ENCODE data around the gene NLN.
"Not testable (repeated sequence)": the region's sequence is repeated elsewhere in the genome, so short reads cannot be mapped to it uniquely, and the experiment has no call there.

NLN gene

DNA sequence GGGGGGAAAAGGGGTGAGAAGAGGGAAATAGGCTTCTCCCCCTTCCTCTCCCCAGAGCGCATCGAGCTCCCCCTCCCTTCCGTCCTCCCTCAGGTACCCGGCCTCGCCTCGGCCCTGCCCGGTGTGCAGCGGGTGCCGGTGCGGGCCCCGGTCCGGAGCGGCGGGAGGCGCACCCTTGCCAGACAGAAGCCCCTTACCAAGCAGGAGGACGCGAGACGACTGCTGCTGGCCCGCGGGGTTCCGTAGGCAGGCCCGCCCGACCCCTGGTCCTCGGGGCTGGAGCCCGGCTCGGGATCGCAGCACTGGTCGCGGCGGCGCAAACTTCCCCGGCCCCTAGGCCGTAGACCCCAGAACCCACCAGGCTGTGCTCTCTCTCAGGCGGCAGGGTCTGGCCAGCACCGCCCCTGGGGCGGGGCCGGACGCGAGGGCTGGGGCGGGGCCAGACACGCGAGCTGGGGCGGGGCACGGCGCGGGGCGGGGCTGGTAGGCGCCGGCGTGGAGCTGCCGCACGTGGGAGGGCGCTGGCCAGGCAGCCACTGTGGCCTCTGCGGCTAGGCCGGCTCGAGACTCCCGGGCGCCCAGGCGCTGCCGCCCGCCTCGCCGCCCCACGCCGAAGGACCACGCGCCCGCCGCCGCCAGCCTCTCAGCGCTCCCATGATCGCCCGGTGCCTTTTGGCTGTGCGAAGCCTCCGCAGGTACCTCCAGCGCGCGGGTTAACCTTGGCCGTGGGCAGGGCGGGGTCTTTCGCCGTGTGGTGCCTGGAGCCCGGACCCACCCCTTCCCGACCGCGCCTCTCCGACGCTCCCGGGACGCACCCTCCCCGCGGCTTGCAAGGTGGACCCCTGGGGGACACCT lies at the start of gene NLN, which contains the start of gene SGTB:
NLN (plus strand) TSS at position 486 of the 855 bp plus-strand sequence; CDS start at position 655, 169 bp downstream.
SGTB (minus strand) TSS at position 390 of the 855 bp plus-strand sequence. CDS start 1,302 bp downstream, outside the sequence.
- DNase-seq (ENCODE audit: low read depth in 2 of 2) = peak; percentile 76 to 78

DNA sequence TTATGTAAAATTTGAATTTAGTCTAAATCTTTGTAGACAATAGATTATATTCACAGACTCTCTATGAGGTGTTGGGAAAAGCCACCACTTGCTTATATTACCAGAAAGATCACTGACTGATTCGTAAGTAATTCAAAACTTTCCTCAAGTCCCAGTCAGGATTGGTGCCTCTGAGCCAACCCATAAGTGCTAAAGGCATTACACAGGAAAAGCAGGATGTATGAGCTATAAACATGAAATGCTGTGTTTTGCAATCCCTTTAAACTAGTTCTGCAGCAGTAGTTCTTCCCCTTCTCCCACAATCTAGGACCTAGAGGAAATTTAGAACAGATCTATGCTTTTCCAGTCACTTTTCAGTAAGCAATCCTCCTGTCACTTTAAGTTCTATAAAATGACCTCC lies 49.2 kb upstream of the NLN start:
- DNase-seq (ENCODE audit: low read depth in 2 of 2) = no peak

DNA sequence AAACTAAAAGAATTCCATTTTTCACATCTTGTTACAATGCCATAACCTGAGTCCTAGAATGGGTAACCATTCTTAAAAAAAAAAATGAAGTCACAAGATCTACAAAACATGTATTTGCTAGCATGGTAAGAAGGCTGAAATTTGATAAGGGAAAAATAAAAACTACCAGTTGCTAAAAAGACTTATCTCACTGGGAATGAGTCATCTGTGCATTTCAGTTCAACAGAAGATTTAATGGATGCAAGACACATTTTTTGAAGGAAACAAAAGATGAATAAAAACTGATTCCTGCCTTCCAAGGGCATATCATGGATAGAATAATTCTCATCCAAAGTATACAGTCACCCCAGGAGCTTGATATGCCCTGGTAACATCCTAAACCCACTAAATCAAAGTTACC lies 47.3 kb upstream of the NLN start:
- no peak for DNase-seq (ENCODE audit: low read depth in 2 of 2)

DNA sequence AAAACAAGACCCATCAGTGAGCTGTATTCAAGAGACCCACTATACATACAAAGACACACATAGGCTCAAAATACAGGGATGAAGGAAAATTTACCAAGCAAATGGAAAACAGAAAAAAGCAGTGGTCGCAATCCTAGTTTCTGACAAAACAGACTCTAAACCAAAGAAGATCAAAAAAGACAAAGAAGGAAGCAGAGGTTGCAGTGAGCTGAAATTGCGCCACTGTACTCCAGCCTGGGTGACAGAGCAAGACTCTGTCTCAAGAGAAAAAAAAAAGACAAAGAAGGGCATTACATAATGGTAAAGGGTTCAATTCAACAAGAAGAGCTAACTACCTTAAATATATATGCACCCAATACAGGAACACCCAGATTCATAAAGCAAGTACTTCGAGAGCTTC lies 45.9 kb upstream of the NLN start:
- DNase-seq (ENCODE audit: low read depth in 2 of 2) = not testable (repeated sequence)

DNA sequence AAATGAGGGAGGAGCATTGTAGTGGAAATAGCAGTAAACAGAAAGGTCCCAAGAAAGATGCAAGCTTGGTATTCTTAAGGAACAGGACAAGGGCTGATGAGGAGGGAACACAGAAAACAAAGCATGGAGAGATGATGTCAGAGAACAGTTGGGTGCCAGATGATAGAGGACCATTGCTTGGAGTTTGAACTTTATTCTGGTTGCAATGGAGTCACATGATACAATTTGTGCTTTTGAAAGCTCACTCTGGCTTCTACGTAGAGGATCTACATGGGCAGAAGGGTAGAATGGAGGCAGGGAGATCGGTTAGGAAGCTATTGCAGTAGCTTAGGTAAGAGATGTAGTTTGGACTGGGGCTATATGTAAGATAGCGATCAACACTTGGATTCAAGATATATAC lies 39.9 kb upstream of the NLN start:
- DNase-seq (ENCODE audit: low read depth in 2 of 2) = no peak

DNA sequence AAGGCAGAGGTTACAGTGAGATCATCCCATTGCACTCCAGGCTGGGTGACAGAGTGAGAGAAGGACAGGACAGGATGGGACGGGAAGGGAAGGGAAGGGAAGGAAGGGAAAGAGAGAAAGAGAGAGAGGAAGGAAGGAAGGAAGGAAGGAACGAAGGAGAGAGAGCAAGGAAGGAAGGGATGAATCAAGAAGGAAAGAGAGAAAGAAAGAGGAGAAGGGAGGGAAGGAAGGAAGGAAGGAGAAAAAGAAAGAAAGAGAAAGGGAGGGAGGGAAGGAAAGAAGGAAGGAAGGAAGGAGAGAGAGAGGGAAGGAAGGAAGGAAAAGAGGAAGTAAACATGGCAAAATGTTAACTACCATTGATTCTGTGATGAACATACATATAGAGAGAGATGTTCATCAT lies 28.9 kb upstream of the NLN start:
- DNase-seq (ENCODE audit: low read depth in 2 of 2) = no peak

DNA sequence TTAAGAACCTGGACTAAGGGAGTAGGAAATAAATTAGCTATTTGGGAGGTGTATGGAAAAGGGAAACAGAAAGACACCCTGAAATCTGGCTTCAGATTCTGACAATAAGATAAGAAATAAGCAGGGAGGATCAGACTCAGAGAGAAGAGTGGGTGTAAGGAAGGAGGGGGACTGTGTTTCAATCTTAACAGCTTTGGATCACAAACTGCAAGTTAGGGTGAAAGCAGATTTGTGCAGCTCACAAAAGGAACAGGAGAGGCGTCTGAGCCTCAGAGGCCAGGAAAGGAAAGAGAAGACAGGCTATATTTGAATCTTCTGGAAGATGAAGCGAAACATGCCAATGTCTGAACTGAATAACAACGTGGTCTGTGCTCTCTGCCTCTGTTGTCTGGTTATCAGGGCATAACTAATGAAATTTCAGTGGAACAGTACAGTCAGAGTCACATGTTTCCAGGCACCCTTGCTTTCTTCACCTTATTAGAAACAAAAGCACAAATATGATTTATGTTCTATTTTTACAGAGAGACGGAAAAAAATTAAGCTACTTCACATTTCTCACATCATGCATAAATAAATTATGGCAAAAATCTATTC lies 26.7 kb upstream of the NLN start:
- no peak for DNase-seq (ENCODE audit: low read depth in 2 of 2)

DNA sequence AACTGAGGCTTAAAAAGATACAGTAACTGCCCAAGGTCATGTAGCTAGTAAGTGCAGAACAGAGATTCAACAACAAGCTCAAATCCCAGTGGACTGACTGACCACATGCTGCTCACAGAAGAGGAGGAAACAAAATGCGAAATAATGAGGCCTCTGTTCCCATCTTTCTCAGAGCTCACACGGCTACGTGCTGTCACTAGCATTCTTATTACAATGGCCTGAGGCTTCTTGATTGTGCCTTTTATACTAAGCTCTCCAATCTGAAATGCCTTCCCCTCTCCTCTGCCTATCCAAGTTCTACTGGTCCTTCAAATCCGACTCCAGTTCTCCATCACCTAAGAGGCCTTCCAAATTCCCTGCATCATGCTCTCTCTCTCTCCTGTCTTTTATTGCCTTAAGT lies 26.1 kb upstream of the NLN start:
- no peak for DNase-seq (ENCODE audit: low read depth in 2 of 2)

DNA sequence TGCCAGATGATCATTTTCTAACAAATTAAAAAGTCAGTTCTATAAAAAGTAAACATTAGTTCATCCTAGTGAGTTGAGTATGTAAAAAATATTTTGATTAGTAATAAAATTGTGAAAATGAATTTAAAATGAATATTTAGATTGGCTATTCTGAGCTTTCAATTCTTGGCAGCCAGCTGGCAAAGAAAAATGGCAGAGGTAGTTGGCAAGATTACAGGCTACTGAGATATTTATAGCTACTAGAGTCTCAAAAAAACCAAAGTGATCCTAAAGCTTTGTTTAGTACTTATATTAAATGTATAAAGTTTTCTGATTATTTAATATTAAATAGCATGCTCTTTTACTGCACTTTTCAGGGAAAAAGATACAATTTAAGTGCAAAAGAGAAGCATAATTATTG lies 25.1 kb upstream of the NLN start:
- DNase-seq (ENCODE audit: low read depth in 2 of 2) = no peak

DNA sequence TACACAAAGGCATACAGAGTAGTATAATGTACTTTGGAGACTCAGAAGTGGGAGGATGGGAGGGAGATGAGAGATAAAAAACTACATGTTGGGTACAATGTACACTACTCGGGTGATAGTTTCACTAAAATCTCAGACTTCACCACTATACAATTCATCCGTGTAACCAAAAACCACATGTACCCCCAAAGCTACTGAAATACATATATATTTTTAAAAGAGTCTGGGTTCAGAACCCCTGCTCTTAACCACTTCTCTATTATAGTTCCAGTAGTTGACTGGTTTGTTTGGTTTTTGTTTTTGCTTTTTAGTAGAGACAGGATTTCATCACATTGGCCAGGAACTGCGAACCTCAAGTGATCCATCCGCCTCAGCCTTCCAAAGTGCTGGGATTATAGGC lies 22.7 kb upstream of the NLN start:
- no peak for DNase-seq (ENCODE audit: low read depth in 2 of 2)

DNA sequence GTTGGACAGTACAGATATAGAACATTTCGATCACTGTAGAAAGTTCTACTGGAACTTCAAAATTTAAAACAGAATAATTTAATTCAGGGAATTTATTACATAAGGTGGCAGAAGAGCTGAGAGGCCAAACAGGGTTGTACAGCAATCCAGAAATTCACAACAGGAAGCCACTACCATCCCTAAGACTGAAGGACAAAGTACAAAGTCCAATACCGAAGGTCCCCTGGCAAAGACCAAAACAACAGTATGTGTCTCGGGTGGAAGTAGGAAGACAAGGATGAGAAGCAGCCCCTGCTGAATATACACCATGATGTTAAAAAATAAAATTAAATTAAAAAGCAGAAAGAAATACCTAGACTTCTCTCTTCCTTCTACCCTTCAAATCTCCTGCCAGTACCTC lies 20.0 kb upstream of the NLN start:
- no peak for DNase-seq (ENCODE audit: low read depth in 2 of 2)

DNA sequence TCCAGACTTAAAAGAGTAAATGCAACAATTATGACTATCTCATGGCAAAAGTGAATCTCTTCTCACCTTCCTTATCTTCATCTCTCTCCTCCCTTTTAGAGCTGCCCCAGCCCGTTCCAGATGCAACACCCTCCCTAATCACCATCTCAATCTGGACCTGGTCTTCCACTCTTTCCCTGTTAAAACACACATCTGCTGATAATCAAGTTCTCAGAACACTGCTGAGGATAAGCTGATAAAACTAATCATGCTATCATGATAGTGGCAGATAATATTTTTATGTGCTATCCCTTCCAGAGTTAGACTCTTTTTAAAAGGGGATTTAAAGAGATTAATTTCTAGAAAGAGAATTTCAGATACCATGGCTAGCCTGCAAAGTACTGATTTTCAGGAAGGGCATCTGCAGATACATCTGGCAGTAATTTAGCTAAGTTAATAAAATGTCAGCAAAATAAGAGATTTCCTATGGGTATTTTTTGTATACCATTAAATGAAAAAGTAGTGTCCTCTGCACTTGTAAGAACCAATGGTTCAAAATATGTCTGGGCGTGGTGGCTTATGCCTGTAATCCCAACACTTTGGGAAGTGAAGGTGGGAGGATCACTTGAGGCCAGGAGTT lies 17.3 kb upstream of the NLN start:
- no peak for DNase-seq (ENCODE audit: low read depth in 2 of 2)

DNA sequence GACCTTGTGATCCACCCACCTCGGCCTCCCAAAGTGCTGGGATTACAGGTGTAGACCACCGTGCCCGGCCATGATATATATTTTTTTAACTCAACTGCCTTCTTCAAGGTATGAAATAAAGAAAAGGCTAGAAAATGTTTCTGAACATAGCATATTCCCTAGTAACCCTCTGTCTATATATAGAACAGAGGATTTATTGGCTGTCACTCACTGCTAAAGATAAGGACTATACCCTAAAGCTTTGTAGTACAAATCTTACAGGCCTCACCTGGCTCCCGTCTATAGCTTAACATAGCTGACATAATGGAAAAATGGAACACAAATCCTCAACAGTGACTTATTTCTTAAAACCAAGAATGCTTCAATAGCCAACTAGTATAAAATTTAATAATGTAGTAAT lies 14.3 kb upstream of the NLN start:
- no peak for DNase-seq (ENCODE audit: low read depth in 2 of 2)

DNA sequence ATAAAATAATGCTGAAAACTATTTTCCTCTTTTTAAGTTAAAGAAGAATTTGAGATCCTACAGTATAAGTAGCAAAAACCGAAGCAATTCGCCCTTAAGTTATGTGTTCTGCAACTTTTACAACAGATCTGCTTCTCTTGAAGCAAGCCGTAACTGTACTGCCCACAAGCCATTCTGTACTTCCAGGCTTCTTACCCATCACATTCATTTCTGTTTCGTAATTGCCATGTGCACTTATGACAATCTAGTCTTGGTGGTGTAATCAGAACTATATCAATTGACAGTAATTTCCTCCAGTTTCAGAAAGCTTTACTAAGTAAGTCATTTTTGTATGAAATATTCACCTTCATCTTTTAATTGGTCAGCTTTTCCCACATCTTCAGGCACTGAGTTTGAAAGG lies 13.9 kb upstream of the NLN start:
- DNase-seq (ENCODE audit: low read depth in 2 of 2) = no peak

DNA sequence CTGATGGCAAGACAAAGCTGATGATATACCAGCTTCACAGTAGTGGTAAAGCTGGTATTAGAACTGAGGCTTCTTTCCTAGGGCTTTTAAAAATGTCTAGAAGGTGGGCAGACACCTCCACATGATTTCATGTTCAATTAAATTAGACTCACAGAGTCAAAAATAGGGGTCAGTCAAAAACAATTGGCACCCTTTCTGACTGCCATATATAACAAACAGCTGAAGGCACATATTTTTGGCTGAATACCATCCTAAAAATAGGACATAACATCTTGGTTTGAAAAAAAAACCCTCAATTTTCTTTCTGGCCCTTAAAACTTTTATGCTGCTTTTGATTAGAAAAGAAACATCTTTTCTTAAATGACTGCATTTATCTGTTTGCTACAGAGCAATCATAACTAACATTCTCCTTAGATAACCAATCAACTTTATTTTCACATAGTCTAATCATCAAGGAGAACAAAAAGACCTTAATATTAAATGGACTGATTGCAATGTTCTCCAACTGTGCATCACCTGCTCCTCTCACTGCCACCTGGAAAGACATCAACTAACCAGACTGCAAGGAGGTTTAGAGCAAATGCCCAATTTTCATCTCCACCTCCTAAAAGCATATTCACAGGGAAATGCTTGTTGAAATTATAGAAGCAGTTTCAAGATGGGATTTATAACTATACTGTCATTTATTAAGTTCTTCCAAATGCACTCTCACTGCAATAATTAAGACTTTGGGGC lies 3.3 kb upstream of the NLN start:
- DNase-seq (ENCODE audit: low read depth in 2 of 2) = no peak

DNA sequence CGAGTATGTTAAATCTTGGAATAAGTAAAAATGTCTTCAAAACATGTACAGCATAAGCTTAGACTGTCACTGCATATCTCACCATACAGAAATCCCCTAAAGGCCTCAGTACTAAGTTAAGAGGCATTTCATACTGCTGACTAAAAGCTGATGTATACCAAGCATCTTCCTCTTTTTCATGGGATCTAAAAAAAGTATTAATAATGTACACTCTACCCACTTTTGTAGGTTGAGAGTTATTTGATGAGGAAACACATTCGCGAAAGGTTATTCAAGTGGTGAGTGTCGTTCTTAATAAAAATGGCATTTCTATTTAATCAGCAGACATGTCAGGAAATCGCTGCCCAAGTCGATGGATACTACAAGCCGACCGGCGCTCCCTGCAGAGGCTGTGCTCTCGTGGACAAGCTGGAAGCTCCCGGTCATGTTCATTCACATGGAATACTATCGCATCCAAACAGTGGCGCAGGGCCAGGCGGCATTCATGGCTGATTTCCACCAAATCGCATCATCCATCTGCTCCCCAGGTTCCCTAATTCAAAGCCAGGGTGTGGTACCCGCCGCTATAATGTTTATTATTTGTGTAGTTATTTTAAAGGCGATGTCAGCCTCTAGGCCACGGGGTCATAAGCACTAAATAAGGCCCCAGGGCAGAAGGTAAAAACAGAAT lies 820 bp upstream of the NLN start:
- no peak for DNase-seq (ENCODE audit: low read depth in 2 of 2)

DNA sequence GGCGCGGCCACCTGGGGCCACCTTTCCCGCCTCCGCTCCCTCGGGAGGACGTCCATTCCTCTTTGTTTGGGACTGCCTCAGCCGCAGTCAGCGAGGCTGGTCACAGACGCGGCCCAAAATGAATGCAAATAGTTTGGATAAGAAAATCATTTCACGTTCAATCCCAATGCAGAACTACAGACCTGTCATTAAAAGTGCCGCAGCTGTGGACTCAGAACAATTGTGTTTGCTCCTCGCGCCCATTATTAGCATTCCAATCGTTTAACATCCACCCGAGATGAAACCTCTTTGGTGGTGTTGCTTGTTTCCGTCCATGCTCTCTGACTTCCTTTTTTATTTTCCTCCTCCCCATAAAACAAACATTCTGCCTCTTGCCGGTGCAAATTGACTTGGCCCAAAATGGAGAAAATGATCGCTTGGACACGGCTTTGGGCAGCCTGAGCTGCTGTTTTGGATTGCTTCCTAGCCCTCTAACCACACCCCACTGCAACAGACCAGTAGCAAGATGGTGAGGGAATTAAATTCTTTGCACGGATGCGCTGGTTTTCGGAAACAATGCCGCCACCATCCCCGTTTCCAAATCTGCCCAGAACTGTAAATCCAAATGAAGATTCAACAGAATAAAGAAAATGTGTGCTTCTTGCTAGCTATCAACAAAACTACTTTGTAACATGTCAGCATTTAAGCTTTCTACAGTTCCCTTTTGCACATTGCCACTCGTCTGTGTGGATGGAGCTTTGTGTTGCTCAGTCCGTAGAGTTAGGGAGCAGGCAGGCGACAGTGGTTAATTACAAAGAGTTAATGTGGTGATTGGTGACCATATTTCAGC lies 784 bp downstream of the NLN start:
- no peak for DNase-seq (ENCODE audit: low read depth in 2 of 2)

DNA sequence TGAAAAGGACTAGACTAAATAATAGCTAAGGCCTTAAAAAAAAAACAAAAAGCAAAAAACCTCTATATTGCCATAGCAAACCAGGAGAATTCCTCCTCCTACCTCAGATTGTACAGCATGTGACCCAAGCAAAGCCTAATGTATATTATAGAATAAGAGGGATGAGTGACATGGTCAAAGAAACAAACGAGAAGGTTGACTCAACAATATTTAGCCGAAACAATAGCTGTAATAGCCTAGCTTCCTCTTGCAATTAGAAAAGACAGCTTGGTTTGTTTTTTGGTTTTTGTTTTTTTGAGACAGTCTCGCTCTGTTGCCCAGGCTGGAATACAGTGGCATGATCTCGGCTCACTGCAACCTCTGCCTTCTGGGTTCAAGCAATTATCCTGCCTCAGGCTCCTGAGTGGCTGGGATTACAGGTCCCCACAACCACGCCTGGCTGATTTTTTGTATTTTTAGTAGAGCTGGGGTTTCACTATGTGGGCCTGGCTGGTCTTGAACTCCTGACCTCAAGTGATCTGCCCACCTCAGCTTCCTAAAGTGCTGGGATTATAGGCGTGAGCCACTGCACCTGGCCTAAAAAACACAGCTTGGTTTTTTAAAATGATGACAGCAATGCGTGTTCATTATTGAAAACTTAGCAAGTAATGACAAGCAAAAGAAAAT lies 5.6 kb downstream of the NLN start:
- DNase-seq (ENCODE audit: low read depth in 2 of 2) = no peak

DNA sequence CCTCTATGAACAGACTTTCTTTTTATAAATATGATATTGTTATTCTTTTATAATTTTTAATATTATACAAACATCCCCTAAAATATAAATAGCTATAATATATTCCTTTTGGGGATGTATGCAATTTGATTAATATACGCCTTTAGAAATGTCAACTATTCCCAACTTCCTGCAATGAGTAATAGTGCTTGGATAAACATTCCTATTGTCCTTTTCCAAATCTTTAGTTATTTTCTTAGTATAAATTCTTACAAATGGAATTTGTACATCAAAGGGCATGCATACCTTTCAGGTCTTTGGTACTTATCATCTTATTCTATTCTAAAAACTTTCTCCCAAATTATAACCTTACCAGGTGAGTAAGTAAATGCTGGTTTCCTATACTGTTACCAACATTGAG lies 6.2 kb downstream of the NLN start:
- no peak for DNase-seq (ENCODE audit: low read depth in 2 of 2)

DNA sequence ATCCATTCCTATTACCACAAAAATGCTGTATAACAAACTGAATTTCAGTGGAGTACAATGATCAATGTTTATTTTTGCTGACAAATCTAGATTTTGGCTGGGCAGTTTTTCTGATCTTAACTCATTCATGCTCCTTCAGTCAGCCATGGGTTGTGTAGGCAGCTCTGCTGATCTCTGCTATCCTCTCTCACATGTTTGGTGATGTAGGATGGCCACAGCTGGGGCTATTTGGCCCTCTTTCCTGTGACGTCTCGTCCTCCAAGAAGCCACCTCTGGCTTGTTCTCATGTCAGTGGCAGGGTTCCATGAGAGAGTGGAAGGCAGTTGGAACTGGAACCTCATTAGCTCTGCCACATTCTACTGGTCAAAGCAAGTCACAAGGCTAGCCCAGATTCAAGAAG lies 8.9 kb downstream of the NLN start:
- DNase-seq (ENCODE audit: low read depth in 2 of 2) = no peak

All from activated CD4-positive, alpha-beta T cell treated with anti-CD3 and anti-CD28 coated beads for 24 hours (primary cell).